Panc1 (cell line): ENCODE results near the gene NFE2. TPM values are rescaled to one million over a fixed set of nuclear protein-coding genes. Genes with fewer than 3 reads are reported as not detected.

ENCODE experiments used
- ATAC-seq: fragments of 200-7000 bp; cut with Tn5 transposase; 2 replicates; pipeline ENCODE4 v1.9.1; 2020; ENCODE audit warnings: mild to moderate bottlenecking, moderate library complexity
- BruUV-seq: library from RNA; stranded (reverse); fragments of 400-500 nt; replicated peaks from 2 replicates; lab custom pipeline; 2021; lab: Mats Ljungman, UMichigan
- CTCF ChIA-PET: fragments of 300-600 bp; sonication (Branson Sonifier 250); formaldehyde crosslinking; loops from one replicate; lab custom pipeline; 2022; ENCODE audit warnings: antibody characterized with exemption; lab: Charles Lee
- POLR2A ChIA-PET: fragments of 300-600 bp; sonication (Branson Sonifier 250); formaldehyde crosslinking; loops from one replicate; lab custom pipeline; 2022; ENCODE audit warnings: antibody characterized with exemption; lab: Charles Lee
- DNase-seq: peaks from one replicate; pipeline ENCODE4 v3.0.0-alpha.2; 2010; ENCODE audit warnings: low read depth, low spot score
- H3K27ac ChIP-seq: 2 replicates; pipeline ENCODE4 v1.5.1; 2011; ENCODE audit warnings: mild to moderate bottlenecking, low read length, inconsistent platforms
- H3K27me3 ChIP-seq: fragments of 200-500 bp; sonication (Bioruptor generic); 2 replicates; pipeline ENCODE4 v1.6.0; 2014; ENCODE audit warnings: low read length, inconsistent platforms; ENCODE audit not compliant: control insufficient read depth, insufficient read depth
- H3K36me3 ChIP-seq: fragments of 200-500 bp; sonication (Bioruptor generic); 2 replicates; pipeline ENCODE4 v1.5.1; 2014; ENCODE audit warnings: inconsistent platforms, mild to moderate bottlenecking, low read length, moderate library complexity; ENCODE audit not compliant: control insufficient read depth, insufficient read depth
- H3K4me1 ChIP-seq: 2 replicates; pipeline ENCODE4 v1.5.1; 2011; ENCODE audit warnings: inconsistent platforms, mild to moderate bottlenecking, low read length, moderate library complexity; ENCODE audit not compliant: control insufficient read depth, insufficient read depth
- H3K4me3 ChIP-seq, 2 experiments: 2 replicates each; pipeline ENCODE4 v1.5.1; 2011 to 2012; ENCODE audit warnings: low read depth in 2 of 2, low read length in 2 of 2, mild to moderate bottlenecking in 2 of 2, inconsistent platforms in 1 of 2, moderate library complexity in 1 of 2
- H3K9me3 ChIP-seq: fragments of 200-500 bp; sonication (Bioruptor generic); 2 replicates; pipeline ENCODE4 v1.5.1; 2014; ENCODE audit warnings: low read depth, mild to moderate bottlenecking, inconsistent platforms, low read length, moderate library complexity; ENCODE audit not compliant: control insufficient read depth, insufficient read depth
- CTCF ChIP-seq: fragments of 450-650 bp; IDR thresholded peaks from 2 replicates; pipeline ENCODE4 v1.5.1; 2017; ENCODE audit warnings: mild to moderate bottlenecking
- POLR2AphosphoS5 ChIP-seq: IDR thresholded peaks from 2 replicates; pipeline ENCODE4 v1.6.1; 2012; ENCODE audit warnings: mild to moderate bottlenecking, low read depth, low read length, moderate library complexity
- REST ChIP-seq, 2 experiments: IDR thresholded peaks; 2 replicates each; pipeline ENCODE4 v1.6.1; 2011 to 2012; ENCODE audit warnings: low read depth in 2 of 2, control low read depth in 1 of 2, low read length in 1 of 2, mild to moderate bottlenecking in 1 of 2, moderate library complexity in 1 of 2; ENCODE audit not compliant: insufficient read depth in 1 of 2
- SIN3A ChIP-seq: IDR thresholded peaks from 2 replicates; pipeline ENCODE4 v1.6.1; 2012; ENCODE audit warnings: low read depth, mild to moderate bottlenecking, low read length, moderate library complexity, borderline replicate concordance; ENCODE audit not compliant: insufficient read depth
- TCF7L2 ChIP-seq: IDR thresholded peaks from 2 replicates; pipeline ENCODE4 v1.6.1; 2011; ENCODE audit warnings: mild to moderate bottlenecking, low read depth, low read length, inconsistent platforms
- in situ Hi-C: cut with HindIII; loops from 2 replicates; pipeline ENCODE4 v1.10.0; 2016; ENCODE audit warnings: low sequenced_read_pairs, low pct_unique_long_range_greater_than_20kb
- intact Hi-C: fragments of 100-400 bp; cut with micrococcal nuclease; formaldehyde crosslinking; loops from one replicate; pipeline ENCODE4 v1.10.0; 2022; ENCODE audit not compliant: unreplicated experiment
- total RNA-seq: library from RNA; stranded (reverse); gene quantifications from one replicate; pipeline ENCODE4 v1.2.1, GENCODE V29; 2021; ENCODE audit not compliant: unreplicated experiment

The NFE2 gene
- total RNA-seq, 1 experiment from 2014 or later = 0.26 TPM

- no TSS peak for BruUV-seq
- H3K9me3 ChIP-seq = no peaks in the 10 kb centered on the region
- TF ChIP-seq REST (IDR thresholded peaks at IDR 0.05; ENCODE audit: insufficient read depth in 1 of 2, low read depth in 2 of 2, low read length in 1 of 2) (no peak), CTCF (no peak), TCF7L2 (no peak), POLR2AphosphoS5 (no peak), SIN3A (no peak)
- H3K27ac ChIP-seq = peak overlapping the region; percentile 34; the same call in 1 of the 2 replicates
- ATAC-seq (no peak), DNase-seq (no peak)
- no peaks in the 10 kb centered on the region; the same call in none of the 2 replicates for H3K36me3 ChIP-seq
- intact Hi-C loops = no loop called here
- POLR2A ChIA-PET = no interaction called here
- H3K4me3 ChIP-seq = no peak overlapping the region
- CTCF ChIA-PET = no interaction called here
- in situ Hi-C loops = no loop called here
- peaks cover 24% of the 10 kb centered on the region for H3K4me1 ChIP-seq
- no peaks in the 10 kb centered on the region for H3K27me3 ChIP-seq
Observed at GRCh38 chr12:54330442-54330841, 29.6 kb upstream of the NFE2 start.

GRCh38 chr12:54329759-54330158 lies 28.9 kb upstream of the NFE2 start:
- no TSS peak for BruUV-seq
- intact Hi-C loops = no loop called here
- H3K27ac ChIP-seq = no peak overlapping the region
- H3K36me3 ChIP-seq = peaks cover 3% of the 10 kb centered on the region
- ChIA-PET POLR2A (no interaction called here), CTCF (no interaction called here)
- DNase-seq (no peak), ATAC-seq (no peak)
- H3K4me3 ChIP-seq = no peak overlapping the region
- TF ChIP-seq TCF7L2 (no peak), POLR2AphosphoS5 (no peak), SIN3A (no peak), CTCF (no peak), REST (IDR thresholded peaks at IDR 0.05; ENCODE audit: insufficient read depth in 1 of 2, low read depth in 2 of 2, low read length in 1 of 2) (no peak)
- in situ Hi-C loops = no loop called here
- H3K27me3 ChIP-seq = no peaks in the 10 kb centered on the region
- H3K9me3 ChIP-seq = no peaks in the 10 kb centered on the region
- H3K4me1 ChIP-seq = peaks cover 24% of the 10 kb centered on the region
